Non-pigmented ciliary epithelial cell (primary cell): ENCODE results near the gene DUSP8.

Experiments used
- DNase-seq: peaks from one replicate; pipeline ENCODE4 v3.0.0-alpha.2; 2010; ENCODE audit warnings: low read depth

Gene DUSP8

GRCh38 chr11:1531449-1532013 is 40.5 kb downstream of the DUSP8 start:
- no peak for DNase-seq

DNA sequence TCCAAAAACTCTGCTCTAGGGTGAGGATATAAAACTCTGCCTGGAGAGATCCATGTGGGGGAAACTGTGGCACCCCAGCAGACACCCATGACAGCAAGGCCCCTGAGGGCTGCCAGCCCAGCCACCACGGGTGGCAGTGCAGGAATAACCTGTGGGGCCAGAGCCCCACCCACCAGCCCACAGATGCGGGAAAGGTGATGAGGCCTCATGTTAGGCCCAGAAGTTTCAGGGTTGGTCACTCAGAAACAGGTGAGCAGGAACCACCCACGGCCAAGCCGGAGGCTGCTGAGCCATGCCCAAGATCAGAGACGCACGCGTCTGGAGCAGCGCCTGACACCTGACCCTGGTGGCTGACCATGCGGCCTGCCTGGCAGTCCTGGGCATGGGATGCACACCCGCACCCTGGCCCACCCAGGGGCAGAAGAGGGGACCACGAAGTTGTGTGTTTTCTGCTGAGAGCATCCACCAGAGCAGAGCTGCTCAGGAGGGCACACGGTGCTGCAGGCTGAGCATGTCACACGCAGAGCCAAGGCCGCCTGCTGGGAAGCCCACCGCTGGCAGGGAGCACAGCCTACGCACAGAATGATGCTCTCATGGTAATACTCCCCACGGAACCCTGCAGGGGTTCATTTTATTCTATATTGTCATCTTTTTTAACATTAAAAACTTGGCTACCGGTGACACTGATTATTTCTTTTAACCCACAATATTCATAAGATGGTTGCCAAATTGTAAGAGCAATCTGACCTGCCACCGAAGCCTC is 41.2 kb downstream of the DUSP8 start:
- no peak for DNase-seq

GRCh38 chr11:1529774-1530173 is 42.3 kb downstream of the DUSP8 start:
- no peak for DNase-seq

GRCh38 chr11:1529286-1529685 is 42.8 kb downstream of the DUSP8 start:
- DNase-seq: no peak

GRCh38 chr11:1528710-1529109 is 43.4 kb downstream of the DUSP8 start:
- no peak for DNase-seq

DNA sequence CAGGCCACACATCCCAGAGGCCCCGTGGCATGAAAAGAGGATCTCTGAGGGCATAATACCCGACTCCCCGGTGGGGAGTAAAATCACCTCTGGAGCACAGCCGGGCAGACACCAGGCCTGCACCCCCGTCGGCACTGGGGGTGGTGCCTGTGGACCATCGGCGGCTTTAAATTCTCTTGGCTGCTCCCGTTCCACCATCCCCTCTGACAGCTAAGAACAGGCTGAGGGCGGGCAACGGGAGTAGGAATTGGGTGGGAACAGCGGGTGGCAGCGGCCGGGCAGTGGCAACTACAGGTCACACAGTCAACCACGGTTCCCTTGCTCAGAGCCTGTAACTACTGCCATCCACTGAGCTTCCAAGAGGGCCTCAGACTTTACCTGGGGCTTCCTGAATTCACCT is 45.3 kb downstream of the DUSP8 start:
- DNase-seq: no peak

DNA sequence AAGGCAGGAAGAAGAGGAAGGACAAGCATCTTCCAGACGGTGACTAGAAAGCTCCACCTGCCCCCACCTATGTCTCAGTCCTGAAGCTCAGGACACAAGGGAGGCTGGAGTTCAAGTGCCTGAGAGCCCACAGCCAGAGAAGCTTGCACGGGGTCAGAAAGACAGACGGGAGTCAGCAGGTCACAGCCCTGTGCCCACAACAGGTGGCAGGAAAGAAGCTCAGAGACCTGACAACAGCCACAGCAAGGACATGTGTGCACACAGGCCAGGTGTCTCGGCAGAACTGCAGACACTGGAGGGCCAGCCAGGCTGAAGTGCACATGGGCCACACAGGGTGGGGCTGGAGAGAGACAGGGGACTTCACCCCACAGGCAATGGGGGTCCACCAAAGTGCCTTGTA is 48.3 kb downstream of the DUSP8 start:
- no peak for DNase-seq

GRCh38 chr11:1523077-1523476 is 49.0 kb downstream of the DUSP8 start:
- no peak for DNase-seq

DNA sequence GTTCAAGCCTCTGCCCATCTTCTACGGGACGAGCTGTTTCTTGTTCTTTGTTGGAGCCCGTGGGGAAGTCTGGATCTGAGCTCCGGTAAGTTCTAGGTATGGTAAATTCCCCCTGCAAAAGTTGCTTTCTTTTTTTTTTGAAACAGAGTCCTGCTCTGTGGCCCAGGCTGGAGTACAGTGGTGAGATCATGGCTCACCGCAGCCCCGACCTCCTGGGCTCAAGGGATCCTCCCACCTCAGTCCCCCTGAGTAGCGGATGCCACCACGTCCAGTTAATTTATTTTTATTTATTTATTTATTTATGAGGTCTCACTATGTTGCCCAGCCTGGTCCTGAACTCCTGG is 50.0 kb downstream of the DUSP8 start:
- DNase-seq: no peak

- DNase-seq: no peak
These were observed 50.5 kb downstream of the DUSP8 start for GRCh38 chr11:1521382-1522080.

DNA sequence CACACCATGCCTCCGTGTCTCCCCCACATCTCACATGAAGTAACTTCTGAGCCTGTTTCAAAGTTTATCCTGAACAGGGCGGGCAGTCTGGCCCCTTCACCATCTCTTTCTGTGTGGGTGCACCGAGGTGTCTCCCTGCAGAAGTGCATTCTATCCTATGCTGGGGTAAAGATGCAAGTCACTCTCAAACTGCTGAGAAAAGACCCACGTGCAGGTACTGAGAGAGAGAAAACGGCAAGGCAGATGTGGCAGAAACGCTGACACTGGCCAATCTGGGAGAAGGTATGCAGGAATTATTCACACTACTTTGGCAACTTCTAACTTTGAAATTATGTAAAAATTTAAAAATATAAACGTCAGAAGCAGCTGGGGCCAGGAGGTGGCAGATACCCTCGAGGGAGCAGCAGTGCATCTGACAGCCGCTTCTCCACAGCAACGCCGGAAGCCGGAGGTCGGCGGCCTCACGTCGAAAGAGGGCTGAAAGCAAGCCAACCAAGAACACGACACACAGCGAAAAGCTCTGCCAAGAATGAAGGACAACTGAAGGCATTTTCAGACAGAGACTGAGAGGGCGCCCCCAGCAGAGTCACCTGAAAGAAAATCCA is 51.3 kb downstream of the DUSP8 start:
- no peak for DNase-seq

GRCh38 chr11:1520209-1520662 is 51.8 kb downstream of the DUSP8 start:
- DNase-seq: no peak

- DNase-seq: no peak
These were observed 52.8 kb downstream of the DUSP8 start for GRCh38 chr11:1519028-1520010.

- no peak for DNase-seq
These were observed 53.8 kb downstream of the DUSP8 start for GRCh38 chr11:1518301-1518700.

DNA sequence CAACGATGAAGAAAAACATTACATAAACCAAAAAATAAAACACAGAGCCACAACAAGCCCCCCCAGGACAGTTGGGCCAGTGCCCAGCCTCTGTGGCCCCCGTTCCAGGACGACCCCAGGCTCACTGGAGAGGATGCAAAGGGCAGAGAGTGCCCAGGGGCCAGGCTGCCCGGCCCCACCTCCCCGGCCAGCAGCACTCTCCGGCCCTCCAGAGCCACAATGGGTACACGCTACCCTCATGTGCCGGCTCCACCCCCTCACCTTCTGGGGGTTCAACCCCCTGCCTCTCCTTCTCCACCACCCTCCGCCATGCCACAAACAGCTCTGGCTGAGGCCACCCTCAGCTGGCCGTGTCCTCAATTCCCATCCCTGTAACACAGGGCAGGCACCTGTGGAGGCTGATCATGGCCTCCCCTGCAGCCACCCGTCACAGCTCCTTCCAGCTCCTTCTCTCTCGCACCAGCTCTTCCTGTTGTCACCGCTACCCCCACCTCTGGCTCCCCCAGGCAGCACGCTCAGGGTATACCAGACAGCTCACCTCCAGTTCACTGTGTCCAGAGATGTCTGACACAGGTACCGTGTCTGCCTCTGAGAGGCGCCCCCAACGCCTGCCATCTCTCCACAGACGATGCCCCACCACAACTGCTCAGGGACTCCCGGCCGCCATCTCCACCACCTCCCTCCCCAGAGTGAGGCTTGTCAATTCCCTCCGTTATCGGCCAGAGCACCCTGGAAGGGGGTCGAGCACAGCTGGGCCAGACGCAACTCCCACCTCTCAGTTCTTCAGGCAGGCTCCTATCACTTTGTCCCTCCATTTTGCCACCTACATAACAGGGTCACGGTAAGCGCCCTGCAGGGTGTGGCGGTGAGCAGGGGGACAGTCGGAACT is 54.7 kb downstream of the DUSP8 start:
- DNase-seq: no peak

- DNase-seq: peak; percentile 26
These were observed 55.6 kb downstream of the DUSP8 start for GRCh38 chr11:1516273-1517067.

- DNase-seq: no peak
These were observed 56.7 kb downstream of the DUSP8 start for GRCh38 chr11:1515082-1516060.

GRCh38 chr11:1514336-1515061 is 57.6 kb downstream of the DUSP8 start:
- DNase-seq: no peak
